Loucy (cell line): ENCODE data around the gene WNT3.
A peak's percentile ranks its signal among the peaks of the same experiment; 100 is the strongest.

Experiments
- H2AFZ ChIP-seq: fragments of 200-600 bp; sonication (generic); 2 replicates; pipeline ENCODE4 v1.6.0; 2016; ENCODE audit warnings: antibody characterized with exemption, mild to moderate bottlenecking, low read length, moderate library complexity
- H3F3A ChIP-seq: fragments of 200-600 bp; 2 replicates; pipeline ENCODE4 v1.6.0; 2016; ENCODE audit warnings: antibody characterized with exemption, low read depth, mild to moderate bottlenecking
- H3K27me3 ChIP-seq: fragments of 200-600 bp; sonication (generic); 2 replicates; pipeline ENCODE4 v1.6.1; 2014; ENCODE audit warnings: low read length, mild to moderate bottlenecking; ENCODE audit not compliant: insufficient read depth, poor library complexity, severe bottlenecking
- H3K36me3 ChIP-seq: fragments of 200-600 bp; sonication (generic); 2 replicates; pipeline ENCODE4 v1.6.1; 2016; ENCODE audit warnings: low read length; ENCODE audit not compliant: insufficient read depth
- H3K4me1 ChIP-seq: fragments of 200-600 bp; sonication (generic); 2 replicates; pipeline ENCODE4 v1.5.1; 2014; ENCODE audit warnings: low read length, mild to moderate bottlenecking; ENCODE audit not compliant: insufficient read depth, poor library complexity, severe bottlenecking
- H3K4me2 ChIP-seq: fragments of 200-600 bp; sonication (generic); 2 replicates; pipeline ENCODE4 v1.6.0; 2014; ENCODE audit warnings: antibody characterized with exemption, low read length, low read depth, mild to moderate bottlenecking; ENCODE audit not compliant: poor library complexity, severe bottlenecking
- H3K4me3 ChIP-seq: fragments of 200-600 bp; sonication (generic); 2 replicates; pipeline ENCODE4 v1.5.1; 2014; ENCODE audit warnings: low read length, mild to moderate bottlenecking, mixed read lengths; ENCODE audit not compliant: poor library complexity, severe bottlenecking
- H3K79me2 ChIP-seq: fragments of 200-600 bp; sonication (generic); 2 replicates; pipeline ENCODE4 v1.6.1; 2014; ENCODE audit warnings: low read length; ENCODE audit not compliant: insufficient read depth
- H3K9ac ChIP-seq: fragments of 200-600 bp; sonication (generic); 2 replicates; pipeline ENCODE4 v1.6.0; 2014; ENCODE audit warnings: mild to moderate bottlenecking, low read depth, low read length, moderate library complexity; ENCODE audit not compliant: poor library complexity, severe bottlenecking
- H3K9me2 ChIP-seq: fragments of 200-600 bp; sonication (generic); replicated peaks from 2 replicates; pipeline ENCODE4 v1.6.1; 2016; ENCODE audit warnings: low read depth, low read length, mixed read lengths
- H3K9me3 ChIP-seq: fragments of 200-600 bp; sonication (generic); 2 replicates; pipeline ENCODE4 v1.6.1; 2014; ENCODE audit warnings: mild to moderate bottlenecking, antibody characterized with exemption, low read length, low read depth; ENCODE audit not compliant: insufficient read depth
- H4K20me1 ChIP-seq: fragments of 200-600 bp; sonication (generic); 2 replicates; pipeline ENCODE4 v1.6.0; 2014; ENCODE audit warnings: antibody characterized with exemption, low read length, mild to moderate bottlenecking; ENCODE audit not compliant: insufficient read depth, poor library complexity, severe bottlenecking
- EZH2phosphoT487 ChIP-seq: fragments of 200-600 bp; IDR thresholded peaks from 2 replicates; pipeline ENCODE4 v1.6.1; 2018; ENCODE audit warnings: antibody characterized with exemption, mild to moderate bottlenecking, moderate library complexity, borderline replicate concordance
- TF ChIP-seq, protein P1 (sequence below): fragments of 200-600 bp; sonication (generic); conservative IDR thresholded peaks from 2 replicates; pipeline ENCODE4 v1.5.1; 2014; ENCODE audit warnings: mild to moderate bottlenecking, antibody characterized with exemption, low read length

Gene WNT3

DNA sequence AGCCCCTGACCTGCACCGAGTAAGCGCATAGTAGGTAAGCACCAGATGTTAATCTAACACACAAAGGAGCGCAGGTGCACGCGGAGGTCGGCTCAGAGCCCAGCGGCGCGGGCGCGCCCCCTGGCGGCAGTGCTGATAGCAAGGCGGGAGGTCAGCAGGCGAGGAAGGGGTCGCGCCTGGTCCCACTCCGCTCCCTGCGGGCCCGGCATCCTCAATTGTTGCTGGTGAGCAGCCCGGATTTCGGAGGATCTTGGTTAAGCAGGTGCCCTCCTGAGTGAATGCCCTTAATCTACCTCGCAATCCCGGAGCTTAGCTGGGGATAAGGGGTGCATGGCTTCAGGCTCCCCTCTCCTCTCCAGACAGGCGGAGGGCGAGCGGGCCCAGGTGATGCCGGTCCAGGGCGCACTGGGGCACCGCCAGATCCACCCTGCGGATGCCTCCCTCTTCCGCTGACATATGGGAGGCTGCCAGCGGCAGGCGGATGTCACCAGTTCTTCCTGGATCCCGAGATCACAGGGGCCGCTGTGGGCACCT is 4.0 kb upstream of the WNT3 start:
- TF ChIP-seq EZH2phosphoT487, result no peak
- TF ChIP-seq, protein P1, sequence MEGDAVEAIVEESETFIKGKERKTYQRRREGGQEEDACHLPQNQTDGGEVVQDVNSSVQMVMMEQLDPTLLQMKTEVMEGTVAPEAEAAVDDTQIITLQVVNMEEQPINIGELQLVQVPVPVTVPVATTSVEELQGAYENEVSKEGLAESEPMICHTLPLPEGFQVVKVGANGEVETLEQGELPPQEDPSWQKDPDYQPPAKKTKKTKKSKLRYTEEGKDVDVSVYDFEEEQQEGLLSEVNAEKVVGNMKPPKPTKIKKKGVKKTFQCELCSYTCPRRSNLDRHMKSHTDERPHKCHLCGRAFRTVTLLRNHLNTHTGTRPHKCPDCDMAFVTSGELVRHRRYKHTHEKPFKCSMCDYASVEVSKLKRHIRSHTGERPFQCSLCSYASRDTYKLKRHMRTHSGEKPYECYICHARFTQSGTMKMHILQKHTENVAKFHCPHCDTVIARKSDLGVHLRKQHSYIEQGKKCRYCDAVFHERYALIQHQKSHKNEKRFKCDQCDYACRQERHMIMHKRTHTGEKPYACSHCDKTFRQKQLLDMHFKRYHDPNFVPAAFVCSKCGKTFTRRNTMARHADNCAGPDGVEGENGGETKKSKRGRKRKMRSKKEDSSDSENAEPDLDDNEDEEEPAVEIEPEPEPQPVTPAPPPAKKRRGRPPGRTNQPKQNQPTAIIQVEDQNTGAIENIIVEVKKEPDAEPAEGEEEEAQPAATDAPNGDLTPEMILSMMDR, result peak; percentile 40
- Histone ChIP-seq H2AFZ (no peak overlapping the region), H3K9me3 (no peaks in the 10 kb centered on the region), H3K4me1 (no peaks in the 10 kb centered on the region), H3K4me3 (no peak overlapping the region), H3K9ac (no peak overlapping the region), H3K9me2 (no peaks in the 10 kb centered on the region), H4K20me1 (no peaks in the 10 kb centered on the region), H3K79me2 (no peaks in the 10 kb centered on the region), H3F3A (no peaks in the 10 kb centered on the region), H3K36me3 (no peaks in the 10 kb centered on the region), H3K27me3 (no peaks in the 10 kb centered on the region), H3K4me2 (no peak overlapping the region)

DNA sequence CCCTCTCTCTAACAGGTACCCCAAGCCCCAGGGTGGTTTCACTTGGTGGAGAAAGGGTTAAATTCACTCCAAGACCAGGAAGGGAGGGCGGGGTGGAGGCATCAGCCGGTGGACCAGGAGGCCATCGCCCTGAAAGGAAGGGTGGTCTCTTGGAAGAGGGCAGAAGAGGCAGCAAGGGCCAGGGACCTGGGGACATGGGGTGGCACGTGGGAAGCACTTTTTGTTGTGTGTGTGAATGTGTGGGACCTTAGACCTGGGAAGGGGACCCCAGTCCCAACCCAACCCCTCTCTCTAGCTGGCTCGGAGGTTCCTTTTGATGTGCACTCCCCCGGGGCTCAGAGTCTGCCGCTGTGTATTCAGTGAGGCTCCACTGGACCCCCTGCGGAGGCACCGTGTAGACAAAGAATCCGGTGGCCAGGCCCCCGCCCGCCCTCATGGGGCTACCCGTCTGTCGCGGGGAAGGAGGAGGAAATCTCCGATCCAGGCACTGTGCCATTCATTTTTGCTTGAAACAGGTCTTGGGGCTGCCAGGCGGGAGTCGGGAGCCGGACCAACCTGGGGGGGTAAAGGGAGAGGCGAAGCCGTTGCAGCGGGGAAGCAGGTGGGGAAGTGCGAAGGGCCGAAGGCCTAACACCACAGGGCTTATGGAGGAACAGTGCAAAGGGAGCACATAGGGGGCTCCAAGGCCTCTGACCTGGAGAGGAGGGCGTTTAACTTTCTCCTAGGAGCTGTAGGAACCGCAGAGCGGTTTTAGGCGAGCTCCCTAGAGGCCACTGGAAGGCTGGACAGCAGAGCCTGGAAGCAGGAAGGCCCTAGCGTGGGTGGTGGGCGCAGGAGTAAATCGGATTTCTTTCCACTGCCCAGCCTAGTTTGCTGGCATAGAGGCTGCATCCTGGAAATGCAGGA is 3.2 kb upstream of the WNT3 start:
- no peak overlapping the region for H2AFZ ChIP-seq
- H4K20me1 ChIP-seq, result no peaks in the 10 kb centered on the region
- H3K4me2 ChIP-seq, result no peak overlapping the region
- no peaks in the 10 kb centered on the region for H3K36me3 ChIP-seq
- H3K27me3 ChIP-seq, result no peaks in the 10 kb centered on the region
- no peaks in the 10 kb centered on the region for H3K4me1 ChIP-seq
- H3F3A ChIP-seq, result no peaks in the 10 kb centered on the region
- no peaks in the 10 kb centered on the region for H3K9me3 ChIP-seq
- TF ChIP-seq, protein P1, result no peak
- no peak for TF ChIP-seq EZH2phosphoT487
- H3K9ac ChIP-seq, result no peak overlapping the region
- no peak overlapping the region for H3K4me3 ChIP-seq
- no peaks in the 10 kb centered on the region for H3K79me2 ChIP-seq
- no peaks in the 10 kb centered on the region for H3K9me2 ChIP-seq

DNA sequence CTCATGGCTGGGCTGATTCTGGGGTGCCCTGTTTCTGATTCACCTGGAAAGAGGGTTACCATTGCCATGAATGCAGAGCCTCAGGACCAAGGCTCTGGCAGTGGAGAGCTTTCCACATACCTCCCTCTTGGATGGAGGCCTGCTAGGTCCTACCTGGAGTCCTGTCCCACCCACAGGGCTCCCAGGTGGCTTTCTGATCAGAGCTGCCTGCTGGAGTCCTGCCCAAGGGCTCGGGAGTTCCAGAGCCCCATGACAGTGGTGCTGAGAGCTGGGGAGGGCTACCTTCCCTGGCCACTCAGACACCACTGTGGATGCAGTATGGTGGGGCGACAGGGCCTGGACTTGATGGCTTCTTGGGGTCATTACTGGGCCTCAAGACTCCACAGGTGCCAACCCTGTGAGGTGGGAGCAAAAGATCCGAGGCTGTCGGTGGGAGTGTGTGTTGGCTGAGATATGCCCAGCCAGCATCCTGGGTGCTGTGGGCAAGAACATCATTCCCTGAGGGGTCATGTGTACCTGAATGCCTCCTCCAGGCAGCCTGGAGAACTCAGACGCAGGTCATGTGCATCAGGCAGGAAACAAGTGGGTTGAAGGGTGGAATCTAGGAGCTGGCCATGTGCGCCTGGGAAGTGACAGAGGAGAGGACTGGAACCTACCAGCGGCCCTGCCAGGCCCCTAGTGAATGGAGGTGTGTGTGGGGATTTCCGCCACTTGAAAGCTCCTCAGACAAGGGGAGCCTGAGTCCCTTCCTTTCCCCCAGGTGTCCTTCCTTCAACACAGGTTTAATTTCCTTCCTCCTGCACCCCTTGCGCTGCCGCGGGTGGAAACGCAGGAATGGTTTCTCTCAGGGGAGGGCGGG is 2.3 kb upstream of the WNT3 start:
- H3K4me1 ChIP-seq, result no peaks in the 10 kb centered on the region
- no peaks in the 10 kb centered on the region for H3F3A ChIP-seq
- H3K27me3 ChIP-seq, result no peaks in the 10 kb centered on the region
- H3K4me2 ChIP-seq, result no peak overlapping the region
- H3K9ac ChIP-seq, result no peak overlapping the region
- no peak overlapping the region for H3K4me3 ChIP-seq
- H4K20me1 ChIP-seq, result no peaks in the 10 kb centered on the region
- no peaks in the 10 kb centered on the region for H3K36me3 ChIP-seq
- H3K9me3 ChIP-seq, result no peaks in the 10 kb centered on the region
- TF ChIP-seq, protein P1, result no peak
- no peak for TF ChIP-seq EZH2phosphoT487
- no peaks in the 10 kb centered on the region for H3K79me2 ChIP-seq
- no peaks in the 10 kb centered on the region for H3K9me2 ChIP-seq
- no peak overlapping the region for H2AFZ ChIP-seq
